Mesangial cell (primary cell): ENCODE results near the gene CFAP298. TPM values are rescaled to one million over a fixed set of nuclear protein-coding genes. Genes with fewer than 3 reads are reported as not detected.

Source experiments
- total RNA-seq: library from RNA; depleted of rRNA; stranded (reverse); fragments of >200 nt; gene quantifications from 2 replicates; pipeline ENCODE4 v1.2.3, GENCODE V29; 2015

Gene CFAP298, protein sequence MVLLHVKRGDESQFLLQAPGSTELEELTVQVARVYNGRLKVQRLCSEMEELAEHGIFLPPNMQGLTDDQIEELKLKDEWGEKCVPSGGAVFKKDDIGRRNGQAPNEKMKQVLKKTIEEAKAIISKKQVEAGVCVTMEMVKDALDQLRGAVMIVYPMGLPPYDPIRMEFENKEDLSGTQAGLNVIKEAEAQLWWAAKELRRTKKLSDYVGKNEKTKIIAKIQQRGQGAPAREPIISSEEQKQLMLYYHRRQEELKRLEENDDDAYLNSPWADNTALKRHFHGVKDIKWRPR
- 28.9 and 31.0 TPM in 2 replicates for total RNA-seq

DNA sequence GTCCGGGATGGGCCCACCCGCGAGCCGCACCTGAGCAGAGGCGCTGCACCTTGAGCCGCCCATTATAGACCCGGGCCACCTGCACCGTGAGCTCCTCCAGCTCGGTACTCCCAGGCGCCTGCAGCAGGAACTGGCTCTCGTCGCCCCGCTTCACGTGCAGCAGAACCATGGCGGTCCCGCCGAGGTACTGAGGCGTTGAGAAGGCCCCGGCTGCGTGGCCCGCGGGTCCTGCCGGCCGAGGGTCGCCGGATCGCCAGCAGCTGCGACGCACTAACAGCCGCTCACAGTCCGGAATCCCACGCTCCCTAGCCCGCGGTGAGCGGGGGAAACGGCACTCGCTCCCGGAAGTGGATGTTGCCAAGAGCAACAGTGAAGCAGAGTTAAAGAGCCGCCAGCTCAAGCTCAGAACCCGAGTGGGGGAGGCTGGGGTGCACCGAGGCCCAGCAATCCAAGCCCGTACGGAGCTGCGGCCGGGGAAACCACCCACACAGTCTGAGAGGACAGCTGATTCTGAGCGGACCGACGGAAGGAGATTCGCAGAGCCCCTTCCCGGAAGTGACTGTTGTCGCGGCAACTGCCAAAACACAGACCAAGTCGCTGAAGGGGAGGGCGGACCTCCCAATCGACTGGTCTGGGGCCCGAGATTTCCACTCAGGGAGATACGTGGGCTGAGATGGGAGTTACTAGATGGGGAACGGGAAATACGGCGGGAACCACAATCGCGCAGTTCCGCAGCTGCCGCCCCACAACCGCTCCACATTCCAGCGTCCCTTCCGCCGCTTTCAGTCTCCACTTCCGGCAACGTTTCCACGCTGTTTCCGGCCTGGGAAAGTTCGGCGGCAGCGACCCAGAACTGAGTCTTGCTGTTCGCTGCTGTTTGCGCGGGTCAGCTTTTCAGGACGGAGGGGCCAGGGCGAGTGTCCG, at the start of gene CFAP298:
TSS of gene CFAP298 (minus strand) at position 303 of the 924 bp plus-strand sequence. CDS start at position 169, 134 bp downstream.

DNA sequence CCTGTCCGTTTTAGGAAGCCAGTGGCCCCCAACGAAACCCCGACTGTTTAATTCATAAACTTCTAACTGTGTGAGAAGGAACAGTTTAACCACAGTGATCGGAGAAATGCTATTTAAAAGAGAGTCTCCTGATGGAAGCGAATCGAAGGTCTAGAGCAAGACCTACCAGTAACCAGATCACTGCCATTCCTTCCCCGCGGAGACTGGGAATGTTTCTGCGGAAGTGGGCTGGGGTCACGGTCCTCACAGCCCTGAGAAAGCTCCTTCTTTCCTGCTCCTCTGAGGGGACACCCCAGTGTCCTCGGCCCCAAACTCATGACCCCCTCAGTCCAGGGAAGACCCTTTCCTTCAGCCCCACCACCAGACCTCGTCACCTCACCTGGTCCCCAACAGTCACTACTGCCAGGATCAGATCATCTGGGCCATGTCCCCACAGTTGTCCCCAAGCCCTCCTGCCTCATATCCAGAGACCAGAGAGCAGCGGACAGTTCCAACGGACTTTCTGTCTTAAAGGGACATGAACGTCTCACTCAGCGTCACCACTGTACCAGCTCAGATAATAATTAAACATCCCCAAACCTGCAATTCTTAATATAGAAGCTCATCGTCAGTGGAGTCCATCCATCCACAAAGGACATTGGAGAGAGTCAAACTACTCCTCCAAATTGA, 27.0 kb downstream of the CFAP298 start, which contains the start of gene TCP10L:
TSS of gene TCP10L (minus strand) at position 482 of the 669 bp plus-strand sequence. CDS start 1,219 bp downstream, outside the sequence.

Other genes with a start within 250 kb of the CFAP298 start
- gene URB1, start 219.4 kb downstream of the CFAP298 start, total RNA-seq, result 18.3 and 18.4 TPM in 2 replicates
- gene EVA1C, start 199.7 kb downstream of the CFAP298 start, total RNA-seq, result 1.6 and 2.4 TPM in 2 replicates
- under 0.01 TPM in 1 of 2 replicates, not detected in the other for gene TCP10L, start 26.9 kb downstream of the CFAP298 start, total RNA-seq
- 2.8 and 4.4 TPM in 2 replicates for gene SYNJ1, start 115.6 kb upstream of the CFAP298 start, total RNA-seq
- gene PAXBP1, start 159.4 kb upstream of the CFAP298 start, total RNA-seq, result 7.7 and 8.2 TPM in 2 replicates